Fibroblast of upper back skin (primary cell): ENCODE measurements around the gene PHPT1.
A peak's percentile ranks its signal among the peaks of the same experiment; 100 is the strongest.
"Not testable (repeated sequence)": the region's sequence is repeated elsewhere in the genome, so short reads cannot be mapped to it uniquely, and the experiment has no call there.

Experiments
- DNase-seq: peaks from one replicate; pipeline ENCODE4 v3.0.0-alpha.2; 2013

PHPT1 gene

DNA sequence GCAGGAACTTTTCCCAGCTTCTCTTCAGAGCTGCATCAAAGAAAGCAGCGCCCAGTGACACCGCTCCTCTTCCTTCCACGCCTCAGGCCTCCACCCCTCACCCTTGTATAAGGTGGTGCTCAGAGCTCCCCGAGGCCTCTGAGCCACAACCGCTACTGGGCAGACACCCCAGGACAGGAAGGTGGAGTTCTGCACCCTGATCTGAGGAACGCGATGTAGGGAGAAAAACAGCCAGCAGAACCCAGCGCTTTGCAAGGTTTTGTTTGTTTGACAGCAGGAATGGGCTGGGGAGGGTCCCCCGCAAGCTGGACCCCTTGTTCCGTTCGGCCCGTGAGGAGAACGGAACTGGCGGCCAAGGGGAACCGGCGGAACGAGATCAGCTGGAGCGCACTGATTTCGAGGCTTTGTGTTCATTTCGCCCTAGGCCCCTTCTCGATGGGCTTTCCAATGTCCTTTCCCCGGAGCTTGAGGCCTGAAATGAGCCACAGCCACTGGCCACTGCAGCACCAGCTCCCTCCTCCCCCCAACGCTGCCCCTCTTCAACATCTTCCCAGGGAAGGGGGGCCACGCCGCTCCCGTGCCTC, 12.8 kb downstream of the PHPT1 start:
- DNase-seq, result no peak

DNA sequence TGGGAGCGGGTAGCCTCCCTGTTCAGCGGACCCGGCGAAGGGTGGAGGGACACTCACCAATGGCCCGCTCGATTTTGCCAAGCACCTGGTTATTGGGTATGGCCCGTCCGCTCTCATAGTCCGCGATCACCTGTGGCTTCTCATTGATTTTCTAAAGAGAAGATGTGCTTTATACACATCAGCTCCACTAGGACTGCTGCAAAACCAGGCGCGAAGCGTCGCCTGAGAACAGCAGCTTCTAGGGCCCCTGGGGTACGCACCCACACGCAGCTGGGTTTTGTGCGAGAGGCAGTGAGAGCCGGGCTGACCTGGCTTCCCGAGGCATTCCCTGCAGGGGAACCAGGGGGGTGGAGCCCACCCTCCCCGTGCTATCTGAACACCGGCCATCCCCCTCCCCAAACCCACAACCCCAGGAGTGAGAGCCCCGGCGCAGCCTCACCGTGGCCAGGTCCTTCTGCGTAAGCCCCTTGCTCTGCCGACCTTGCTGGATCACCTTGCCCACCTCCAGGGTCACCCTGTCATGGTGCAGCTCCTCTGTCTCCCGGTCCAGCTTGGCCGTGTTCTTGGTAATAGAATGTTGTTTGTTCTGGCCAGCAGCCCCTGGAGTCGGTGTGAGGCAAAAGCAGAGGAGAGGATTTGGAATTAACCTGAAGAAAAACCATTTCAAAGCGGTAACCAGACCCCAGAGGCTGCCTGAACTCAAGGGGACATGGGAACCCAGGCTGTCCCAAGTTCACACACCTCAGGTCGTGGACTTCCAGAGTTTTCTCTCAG, 13.8 kb downstream of the PHPT1 start:
- no peak for DNase-seq

DNA sequence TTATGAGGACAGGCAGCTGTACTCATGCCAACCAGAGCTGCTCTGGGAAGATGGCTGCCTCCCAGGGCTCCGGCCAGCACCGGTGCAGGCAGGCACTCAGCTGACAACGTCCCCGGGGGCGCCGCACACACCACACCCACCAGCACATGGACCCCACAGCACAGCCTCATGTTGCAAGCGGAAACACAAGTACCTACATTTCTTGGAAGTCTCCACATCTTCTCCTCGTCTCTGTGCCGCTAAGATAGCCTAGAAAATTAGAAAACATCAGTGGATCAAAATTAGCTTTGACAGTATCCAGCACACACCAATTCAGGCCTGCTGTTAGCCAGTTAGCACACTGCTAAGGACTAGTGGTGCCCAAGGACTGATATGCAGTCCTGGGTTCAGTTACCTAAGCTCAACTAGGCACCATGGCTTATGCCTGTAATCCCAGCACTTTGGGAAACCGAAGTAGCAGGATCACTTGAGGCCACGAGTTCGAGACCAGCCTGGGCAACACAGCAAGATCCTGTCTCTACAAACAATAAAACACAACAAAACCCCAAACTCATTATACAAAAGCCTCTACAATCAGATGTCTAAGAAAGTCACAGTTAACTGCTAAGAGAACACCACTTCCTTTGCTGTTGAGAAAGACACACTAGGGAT, 14.5 kb downstream of the PHPT1 start:
- no peak for DNase-seq

DNA sequence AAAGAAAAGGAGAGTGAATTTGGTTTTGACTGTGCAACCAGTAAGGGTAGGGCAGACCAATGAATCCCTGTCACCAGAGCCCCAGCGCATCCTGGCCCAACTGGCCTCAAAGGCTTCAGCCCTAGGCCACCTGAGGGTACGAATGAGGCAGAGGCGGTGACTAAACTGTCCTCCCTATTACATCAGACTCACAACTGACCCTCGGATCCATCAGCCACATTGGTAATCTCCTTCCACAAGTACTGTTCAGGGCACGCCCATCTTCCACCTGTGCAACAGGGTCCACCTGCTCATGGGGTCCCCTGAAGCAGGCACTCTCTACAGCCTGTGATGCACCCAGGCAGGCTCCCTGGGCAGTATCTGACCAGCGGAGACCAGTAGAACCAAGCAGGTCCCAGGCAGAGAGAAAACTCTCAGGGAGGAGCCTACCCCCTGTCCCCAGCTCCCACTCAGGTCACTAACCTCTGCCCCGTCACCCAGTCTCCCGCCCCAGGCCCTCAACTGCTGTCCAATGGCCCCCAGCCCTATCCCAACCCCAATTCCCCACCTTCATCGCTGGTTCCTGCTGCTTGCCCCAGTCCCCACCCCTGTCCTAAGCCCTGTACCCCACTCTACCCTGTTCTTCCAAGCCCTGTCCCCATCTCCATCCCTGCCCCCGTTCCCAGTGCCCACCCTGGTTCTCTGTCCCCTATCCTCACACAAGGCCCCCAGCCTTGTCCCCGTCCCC, 16.0 kb downstream of the PHPT1 start:
- no peak for DNase-seq

DNA sequence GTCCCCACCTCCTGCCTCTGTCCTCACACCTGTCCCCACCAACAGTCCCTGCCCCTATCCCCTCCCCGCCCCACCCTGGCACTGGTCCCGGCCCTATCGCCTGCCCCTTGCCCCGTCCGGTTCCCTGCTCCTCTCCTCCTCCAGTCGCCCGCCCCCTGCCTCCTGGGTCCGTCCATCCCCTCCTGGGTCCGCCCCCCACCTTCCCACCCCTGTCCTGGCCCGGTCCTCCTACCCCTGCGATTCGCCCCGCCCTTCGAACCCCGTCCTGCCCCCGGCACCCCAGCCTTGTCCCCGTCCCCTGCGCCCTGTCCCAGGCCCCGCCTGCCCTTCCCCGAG, 16.5 kb downstream of the PHPT1 start:
- DNase-seq, result no peak

DNA sequence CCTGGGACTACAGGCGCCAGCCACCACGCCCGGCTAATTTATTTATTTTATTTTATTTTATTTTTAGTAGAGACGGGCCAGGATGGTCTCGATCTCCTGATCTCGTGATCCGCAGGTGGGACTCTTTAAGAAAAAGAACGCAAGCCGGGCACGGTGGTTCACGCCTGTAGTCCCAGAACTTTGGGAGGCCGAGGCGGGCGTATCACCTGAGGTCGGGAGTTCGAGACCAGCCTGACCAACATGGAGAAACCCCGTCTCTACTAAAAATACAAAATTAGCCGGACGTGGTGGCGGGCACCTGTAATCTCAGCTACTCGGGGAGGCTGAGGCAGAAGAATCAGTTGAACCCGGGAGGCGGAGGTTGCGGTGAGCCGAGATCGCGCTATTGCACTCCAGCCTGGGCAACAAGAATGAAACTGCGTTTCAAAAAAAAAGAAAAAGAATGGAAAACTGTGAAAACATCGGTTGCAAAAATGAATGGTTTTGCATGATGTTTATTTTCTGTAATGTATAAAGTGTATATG, 17.8 kb downstream of the PHPT1 start:
- DNase-seq, result not testable (repeated sequence)

DNA sequence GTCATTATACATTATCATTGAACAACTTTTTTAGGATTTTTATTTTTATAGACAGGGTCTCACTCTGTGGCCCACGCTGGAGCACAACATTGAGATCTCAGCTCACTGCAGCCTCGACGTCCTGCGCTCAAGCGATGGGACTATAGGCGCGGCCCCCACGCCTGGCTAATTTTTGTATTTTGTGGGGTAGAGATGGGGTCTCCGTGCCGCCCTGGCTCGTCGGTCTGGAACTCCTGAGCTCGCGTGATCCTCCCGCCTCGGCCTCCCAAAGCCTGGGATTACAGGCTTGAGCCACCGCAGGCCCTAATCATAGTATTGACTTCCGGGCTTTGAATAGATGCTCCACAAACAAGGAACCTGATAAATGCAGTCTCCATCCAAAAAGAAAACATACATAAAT, 18.3 kb downstream of the PHPT1 start:
- DNase-seq, result no peak

DNA sequence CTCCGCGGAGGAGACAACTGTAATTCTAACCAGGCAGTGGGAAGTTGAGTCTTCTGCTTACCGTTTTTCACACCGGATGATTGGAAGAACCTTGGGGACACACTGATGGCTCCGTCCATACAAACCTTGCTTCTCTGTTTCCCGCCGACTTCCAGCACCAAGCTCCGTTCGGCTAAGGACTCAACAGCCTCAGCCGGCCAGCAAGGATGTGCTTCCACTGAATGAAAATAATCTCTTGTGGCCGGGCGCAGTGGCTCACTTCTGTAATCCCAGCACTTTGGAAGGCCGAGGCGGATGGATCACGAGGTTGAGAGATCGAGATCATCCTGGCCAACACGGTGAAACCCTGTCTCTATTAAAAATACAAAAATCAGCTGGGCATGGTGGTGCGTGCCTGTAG, 18.7 kb downstream of the PHPT1 start:
- DNase-seq, result no peak

DNA sequence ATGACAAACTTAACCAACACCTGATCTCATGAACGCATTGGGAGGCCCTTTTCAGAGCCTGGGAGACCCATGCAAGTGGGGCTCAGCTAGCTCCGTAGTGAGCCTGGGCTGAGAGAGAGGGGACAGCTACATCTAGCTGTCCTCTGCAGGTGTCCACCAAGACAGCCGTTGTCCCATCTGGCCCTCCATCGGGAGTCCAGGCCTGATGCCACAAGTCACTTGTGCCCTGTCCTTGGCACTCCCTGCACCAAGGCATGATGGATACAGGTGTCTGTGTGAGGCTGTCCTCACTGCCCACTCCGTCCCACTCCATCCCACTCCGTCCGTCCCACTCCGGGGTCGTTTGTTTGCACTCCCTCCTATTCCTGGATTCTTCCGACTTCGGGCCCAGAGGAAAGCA, 19.4 kb downstream of the PHPT1 start:
- no peak for DNase-seq

DNA sequence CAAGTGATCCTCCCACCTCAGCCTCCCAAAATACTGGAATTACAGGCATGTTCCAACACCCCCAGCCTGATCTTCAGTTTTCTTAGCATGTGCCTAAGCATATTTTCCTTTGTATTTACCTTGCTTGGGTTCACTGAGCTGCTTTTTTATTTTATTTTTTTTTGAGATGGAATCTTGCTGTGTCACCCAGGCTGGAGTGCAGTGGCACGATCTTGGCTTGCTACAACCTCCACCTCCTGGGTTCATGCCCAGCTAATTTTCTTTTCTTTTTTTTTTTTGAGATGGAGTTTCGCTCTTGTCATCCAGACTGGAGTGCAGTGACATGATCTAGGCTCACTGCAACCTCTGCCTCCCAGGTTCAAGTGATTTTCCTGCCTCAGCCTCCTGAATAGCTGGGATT, 20.4 kb downstream of the PHPT1 start:
- DNase-seq, result not testable (repeated sequence)

DNA sequence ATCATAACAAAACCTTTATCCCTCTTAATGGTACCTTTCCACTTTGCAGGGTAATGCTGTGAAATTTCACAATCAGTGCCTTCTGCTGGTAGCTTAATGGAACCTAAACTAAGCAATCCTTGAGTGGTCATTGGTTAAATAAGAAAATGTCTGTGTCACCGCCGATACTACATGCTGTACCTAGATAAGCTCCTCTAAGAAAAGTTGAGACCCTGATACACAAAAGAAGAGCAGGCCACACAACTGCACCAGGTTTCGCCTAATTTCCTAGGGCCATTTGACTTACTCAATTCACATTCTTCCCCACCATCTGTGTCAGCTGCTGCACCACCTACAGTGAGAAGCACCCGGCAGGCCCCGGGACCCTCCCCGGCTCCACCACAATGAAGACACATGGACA, 25.9 kb downstream of the PHPT1 start:
- DNase-seq, result no peak

DNA sequence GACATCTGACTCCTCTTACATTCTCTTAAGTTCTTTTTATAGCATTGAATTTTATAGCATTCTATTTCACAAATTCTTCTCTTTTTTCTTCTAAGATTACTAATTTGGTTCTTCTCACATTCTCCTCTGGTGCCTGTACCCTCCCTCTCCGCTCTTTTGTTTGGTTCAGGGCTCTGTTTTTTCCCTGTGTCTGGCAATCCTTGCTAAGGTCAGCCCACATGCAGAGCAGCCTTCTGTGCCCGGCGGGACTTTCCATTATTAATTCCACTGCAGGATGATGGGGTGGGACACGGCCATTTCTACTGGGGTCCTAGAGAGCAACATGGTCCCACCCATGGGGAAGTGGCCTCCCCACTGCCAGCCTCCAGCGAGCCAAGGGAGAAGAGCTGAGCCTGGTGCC, 27.3 kb downstream of the PHPT1 start:
- DNase-seq, result no peak

DNA sequence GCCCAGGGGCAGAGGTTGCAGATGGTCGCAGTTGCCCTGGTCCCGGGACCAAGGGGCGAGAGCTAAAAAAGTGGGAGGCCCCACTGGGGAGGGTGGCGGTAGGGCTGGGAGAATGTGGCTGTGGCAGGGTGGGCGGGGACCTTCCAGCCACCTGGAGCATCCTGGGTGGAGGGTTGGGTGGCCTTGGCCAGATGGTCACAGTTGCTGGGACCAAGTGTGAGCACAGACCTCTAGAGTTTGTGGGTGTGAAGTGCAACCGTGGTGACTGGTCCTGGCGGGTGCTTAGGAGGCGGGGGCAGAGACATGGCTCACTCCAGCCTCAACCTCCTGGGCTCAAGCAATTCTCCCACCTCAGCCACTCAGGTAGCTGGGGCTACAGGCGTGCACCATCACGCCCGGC, 31.4 kb downstream of the PHPT1 start:
- DNase-seq, result no peak

DNA sequence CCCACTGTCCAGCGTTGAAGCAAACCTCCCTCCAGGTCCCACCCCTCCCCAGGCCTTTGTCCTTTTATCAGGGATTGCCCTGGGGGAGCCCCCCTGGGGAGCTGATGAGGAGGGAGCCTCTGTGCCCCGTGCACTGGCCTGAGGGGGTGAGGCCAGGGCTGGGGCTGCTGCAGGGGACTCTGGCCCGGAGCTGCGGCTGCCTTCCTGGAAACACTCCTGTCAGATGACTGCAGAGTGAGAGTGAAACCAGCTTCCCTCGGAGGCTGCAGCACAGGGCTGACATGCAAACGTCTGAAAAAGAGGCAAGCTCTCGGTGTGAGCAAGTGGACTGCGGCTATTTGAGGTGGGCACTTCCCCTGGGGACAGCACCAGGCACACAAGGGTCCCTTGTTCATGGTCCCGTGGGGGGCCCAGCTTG, 32.5 kb downstream of the PHPT1 start:
- DNase-seq, result no peak

DNA sequence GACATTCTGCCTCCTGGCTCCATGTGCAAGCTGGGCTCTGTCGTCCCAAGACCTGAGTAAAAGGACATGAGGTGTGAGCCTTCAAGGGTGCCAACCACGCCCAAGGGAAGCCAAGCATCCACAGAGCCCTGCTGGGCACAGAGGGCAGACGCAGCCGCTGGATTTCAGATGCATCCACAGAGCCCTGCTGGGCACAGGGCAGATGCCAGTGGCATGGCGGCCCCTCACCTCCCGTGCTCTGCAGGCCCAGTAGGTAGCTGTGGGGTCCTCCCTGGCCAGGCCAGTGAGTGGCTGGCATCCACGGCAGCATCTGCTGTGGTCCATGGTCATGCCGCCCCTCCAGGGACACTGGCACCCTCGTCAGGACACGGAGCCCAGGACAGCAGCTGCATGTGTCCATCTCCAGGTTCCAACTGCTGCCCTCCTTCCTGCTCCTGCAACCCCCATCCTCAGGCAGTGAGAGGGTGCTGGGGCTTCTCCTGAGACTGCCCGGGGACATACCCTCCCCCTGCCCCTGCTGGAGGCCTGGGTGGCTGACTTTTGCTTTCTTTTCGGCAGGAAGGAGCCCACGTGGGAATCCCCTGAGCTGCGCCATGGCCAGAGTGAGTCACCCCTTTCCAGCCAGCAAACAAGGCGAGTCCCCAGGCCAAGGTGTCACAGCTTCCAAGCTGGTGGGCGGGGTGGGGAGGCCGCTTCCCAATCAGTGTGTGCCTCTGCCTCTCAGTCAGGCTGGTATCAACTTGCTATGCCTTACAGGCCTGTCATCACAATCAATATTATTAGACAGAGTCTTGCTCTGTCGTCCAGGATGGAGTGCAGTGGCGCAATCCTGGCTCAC, 33.1 kb downstream of the PHPT1 start:
- DNase-seq, result peak; percentile 44

DNA sequence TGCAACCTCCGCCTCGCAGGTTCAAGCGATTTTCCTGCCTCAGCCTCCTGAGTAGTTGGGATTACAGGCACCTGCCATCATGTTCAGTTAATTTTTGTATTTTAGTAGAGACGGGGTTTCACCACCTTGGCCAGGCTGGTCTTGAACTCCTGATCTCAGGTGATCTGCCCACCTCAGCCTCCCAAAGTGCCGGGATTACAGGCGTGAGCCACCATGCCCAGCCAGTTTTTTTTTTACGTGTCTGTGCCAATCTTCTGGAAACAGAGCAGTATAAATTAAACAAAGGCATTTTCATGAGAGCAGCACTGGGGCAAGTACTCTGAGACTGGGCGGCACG, 33.7 kb downstream of the PHPT1 start:
- not testable (repeated sequence) for DNase-seq

DNA sequence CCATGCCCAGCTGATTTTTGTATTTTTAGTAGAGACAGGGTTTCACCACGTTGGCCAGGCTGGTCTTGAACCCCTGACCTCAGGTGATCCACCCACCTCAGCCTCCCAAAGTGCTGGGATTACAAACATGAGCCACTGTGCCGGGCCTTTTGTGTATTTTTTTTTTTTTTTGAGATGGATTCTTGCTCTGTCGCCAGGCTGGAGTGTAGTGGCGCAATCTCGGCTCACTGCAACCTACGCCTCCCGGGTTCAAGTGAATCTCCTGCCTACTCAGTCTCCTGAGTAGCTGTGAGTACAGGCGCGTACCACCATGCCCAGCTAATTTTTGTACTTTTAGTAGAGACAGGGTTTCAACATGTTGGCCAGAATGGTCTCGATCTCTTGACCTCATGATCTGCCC, 34.5 kb downstream of the PHPT1 start:
- DNase-seq, result not testable (repeated sequence)

DNA sequence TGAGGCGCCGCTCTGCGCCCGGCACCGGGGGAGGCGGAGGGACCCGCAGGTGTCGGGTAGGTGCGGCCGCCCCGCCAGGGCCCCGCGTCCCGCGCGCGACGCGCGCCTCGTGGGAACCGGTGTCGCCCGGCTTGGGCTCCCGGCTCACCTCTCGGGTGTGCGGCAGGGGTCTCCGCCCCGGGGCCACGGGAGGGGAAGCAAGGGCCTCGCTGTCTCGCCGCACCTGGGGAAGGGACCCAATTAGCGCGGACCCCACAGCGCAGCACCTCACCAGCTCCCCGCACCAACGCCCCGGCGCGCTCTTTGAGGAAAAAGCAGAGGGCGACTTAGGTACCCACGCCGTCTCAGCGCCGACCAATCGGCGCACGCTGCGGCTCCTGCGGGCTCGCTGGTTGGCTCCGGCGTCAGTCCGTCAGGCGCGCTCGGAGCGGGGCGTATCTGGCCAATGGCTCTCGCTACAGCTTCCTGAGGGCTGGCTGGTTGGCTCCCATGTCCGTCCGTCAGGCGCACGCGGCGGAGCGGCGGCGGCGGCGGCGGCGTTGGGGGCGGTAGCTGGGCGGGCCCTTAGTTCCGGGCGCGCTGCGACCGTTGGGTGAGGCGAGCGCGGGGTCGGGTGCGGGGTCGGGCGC, 36.9 kb downstream of the PHPT1 start, which contains the start of gene TRAF2:
Gene TRAF2, plus strand, starts transcription at position 567 of the 629 bp plus-strand sequence. CDS start 12,225 bp downstream, outside the sequence.
- DNase-seq, result peak; percentile 98

DNA sequence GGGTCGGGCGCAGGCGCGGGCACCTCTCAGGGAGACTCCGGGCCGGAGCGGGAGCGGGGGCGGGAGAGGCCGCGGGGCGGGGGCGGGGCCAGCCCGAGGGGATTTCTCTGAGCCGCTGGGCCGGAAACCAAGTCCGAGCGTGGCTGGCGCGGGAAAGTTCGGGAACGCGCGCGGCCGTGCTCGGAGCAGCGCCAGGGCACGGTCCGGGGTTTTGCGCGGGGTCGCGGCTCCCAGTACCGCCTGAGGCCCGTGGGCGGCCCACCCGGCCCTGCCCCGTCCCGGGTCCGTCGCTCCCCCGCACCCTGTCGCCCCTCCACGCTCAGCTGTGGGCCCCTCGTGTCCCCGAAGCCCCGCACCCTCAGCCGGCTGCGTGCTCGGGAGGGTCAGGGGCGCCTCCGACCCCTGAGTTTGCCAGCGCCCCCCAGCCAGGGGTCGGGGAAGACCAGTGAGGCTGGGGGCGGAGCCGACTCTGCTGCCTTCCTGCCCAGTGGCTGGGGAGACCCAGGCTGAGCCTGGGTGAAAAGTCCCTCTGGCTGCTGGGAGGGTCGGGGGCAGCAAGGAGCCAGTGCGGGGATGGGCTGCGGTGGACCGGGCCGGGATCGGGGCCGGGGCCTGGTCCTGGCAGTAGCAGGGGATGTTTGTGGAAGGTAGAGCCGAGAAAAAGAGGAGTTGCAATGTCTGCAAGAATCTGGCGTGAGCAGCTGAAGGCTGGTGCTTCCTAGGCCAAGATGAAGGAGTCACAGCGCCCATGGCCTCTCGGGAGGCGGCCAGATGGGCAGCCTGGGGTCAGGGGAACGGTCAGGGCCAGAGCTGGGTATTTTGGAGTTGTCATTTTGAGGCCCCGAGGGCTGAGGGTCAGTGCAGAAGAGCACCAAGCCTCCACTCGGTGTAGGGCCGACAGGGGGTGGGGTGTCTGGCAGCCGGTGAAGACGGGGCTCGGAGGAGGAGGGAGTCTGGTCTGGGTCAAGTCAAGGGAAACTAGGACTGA, 37.7 kb downstream of the PHPT1 start:
- no peak for DNase-seq

DNA sequence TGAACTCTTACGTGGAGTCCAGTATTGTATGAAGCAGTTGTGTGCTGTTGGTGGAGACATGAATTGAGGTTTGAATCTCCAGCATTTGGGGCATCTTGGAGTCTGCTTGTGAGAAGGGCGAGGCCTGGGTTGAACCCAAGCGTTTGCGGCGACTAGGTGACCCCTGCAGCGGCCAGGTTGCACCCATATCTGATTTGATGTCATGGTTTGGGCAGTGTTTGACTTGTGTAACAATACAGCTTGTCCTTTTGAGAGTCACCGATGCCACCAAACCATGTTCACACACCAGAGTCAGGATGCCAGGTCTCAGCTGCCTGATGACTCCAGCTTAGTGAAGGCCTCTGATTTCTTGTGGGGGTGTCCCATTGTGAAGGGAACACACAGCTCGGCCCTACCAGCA, 39.2 kb downstream of the PHPT1 start:
- DNase-seq, result no peak

DNA sequence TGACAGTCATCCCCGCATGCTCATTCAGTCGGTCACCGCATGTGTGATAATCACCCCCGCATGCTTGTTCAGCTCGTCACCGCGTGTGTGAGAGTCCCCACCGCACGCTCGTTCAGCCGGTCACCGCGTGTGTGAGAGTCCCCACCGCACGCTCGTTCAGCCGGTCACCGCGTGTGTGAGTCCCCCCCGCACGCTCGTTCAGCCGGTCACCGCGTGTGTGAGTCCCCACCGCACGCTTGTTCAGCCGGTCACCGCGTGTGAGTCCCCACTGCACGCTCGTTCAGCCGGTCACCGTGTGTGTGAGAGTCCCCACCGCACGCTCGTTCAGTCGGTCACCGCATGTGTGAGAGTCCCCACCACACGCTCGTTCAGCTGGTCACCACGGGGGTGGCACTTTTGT, 40.6 kb downstream of the PHPT1 start:
- DNase-seq, result no peak
